Breast epithelium (tissue), 3 donors: Measurements from ENCODE around the gene MALRD1.

Experiments used
- CTCF ChIP-seq, 3 donors: fragments of 450-650 bp; IDR thresholded peaks; one replicate each; pipeline ENCODE4 v1.5.1; 2016 to 2017; ENCODE audit warnings: antibody characterized with exemption in 3 of 3, mild to moderate bottlenecking in 3 of 3, moderate library complexity in 3 of 3
- POLR2A ChIP-seq: fragments of 450-650 bp; IDR thresholded peaks from one replicate; pipeline ENCODE4 v1.6.1; 2016; ENCODE audit warnings: antibody characterized with exemption, mild to moderate bottlenecking, moderate library complexity

GRCh38 chr10:19283786-19284185 is 235.2 kb downstream of the MALRD1 start:
- no peak for TF ChIP-seq CTCF (IDR thresholded peaks at IDR 0.05)
- no peak for TF ChIP-seq POLR2A
